ENCODE results near the gene EHD4.

EHD4 gene

GRCh38 chr15:41955100-41955499 is 17.3 kb downstream of the EHD4 start:
- no peak for DNase-seq

GRCh38 chr15:41954036-41954435 is 18.3 kb downstream of the EHD4 start:
- DNase-seq: no peak

DNA sequence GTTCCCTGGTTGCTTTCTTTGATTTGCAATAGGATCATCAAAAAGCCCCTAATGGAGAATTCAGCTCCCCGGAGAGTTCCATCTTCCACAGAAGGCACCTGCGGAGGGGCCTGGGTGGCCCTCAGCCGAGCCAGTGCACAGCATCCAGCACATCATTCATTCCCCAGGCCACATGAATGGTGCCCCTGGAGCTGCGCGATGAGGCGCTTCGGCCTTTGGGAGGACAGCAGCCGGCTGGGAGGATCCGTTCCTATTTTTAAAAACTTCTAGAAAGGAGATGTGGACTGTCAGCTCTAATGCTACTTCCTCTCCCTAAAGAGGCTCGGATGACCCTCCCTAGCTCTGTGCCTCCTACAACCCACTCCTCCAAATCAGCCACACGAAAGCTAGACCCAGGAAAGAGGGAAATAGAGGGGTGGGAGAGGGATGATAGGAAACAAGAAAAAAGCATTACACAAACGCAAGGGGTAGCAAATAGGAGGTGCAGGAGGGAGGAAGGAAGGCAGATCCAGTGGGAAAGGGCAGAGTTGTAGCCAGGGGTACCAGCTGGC is 20.3 kb downstream of the EHD4 start:
- DNase-seq: no peak

DNA sequence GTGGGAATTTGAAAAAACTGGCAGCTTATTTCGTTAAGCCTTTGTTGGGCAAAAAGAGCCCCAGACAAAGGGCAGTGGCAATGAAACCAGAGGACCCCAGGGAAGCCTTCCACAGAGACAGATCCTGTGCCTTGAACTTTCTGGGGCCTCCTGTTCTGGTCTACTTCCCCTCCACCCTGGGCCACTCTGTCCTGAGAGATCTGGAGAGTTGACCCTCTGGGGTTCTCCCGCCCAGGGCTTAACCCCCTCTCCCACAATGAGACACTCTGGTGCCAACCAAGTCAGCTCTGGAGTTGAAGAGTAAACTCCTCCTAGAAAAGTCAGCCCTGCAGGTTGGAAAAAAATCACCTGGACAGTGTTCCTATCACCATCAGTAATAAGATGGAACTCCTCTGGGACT is 20.8 kb downstream of the EHD4 start:
- DNase-seq: no peak

GRCh38 chr15:41950489-41950888 is 21.9 kb downstream of the EHD4 start:
- peak; percentile 47 for DNase-seq

DNA sequence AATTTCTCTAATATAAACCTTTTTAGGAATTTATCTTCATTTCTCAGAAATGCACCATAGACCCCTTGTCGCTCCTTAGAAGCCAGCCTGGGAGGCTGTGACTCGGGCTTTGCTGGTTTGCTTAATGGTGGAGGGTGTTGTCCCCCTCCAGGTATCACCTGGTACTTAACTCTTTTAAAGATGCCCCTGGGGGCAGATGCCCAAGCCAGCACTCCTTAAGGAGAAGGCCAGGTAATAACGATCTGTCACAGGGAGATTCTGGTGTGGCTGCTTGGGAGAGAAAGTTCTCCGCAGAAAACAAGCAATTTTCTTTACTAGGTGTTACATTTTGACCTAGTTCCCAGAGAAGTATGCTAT is 22.3 kb downstream of the EHD4 start:
- DNase-seq: peak; percentile 45

GRCh38 chr15:41949401-41950126 is 22.8 kb downstream of the EHD4 start:
- no peak for DNase-seq

- DNase-seq: no peak
Observed at GRCh38 chr15:41948490-41948889, 23.9 kb downstream of the EHD4 start.

GRCh38 chr15:41946970-41947369 is 25.4 kb downstream of the EHD4 start:
- no peak for DNase-seq

DNA sequence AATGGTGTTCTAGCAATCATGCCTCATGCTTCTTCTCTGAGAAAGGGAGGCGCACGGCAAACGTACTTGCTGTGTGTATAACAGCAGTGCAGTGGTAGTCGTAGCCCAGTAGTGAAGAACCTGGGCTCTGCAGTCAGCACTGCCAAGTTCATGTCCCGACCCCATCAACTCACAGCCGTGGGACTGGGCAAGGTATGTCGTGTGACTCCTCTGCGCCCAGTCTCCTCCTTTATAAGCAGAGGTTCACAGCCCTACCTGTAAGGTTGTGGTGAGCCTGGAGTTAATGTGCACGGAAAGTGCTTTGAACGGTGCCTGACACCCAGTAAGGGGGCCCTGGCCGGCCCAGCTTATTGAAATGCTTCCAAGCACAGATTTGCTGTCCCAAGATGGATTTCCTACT is 26.6 kb downstream of the EHD4 start:
- no peak for DNase-seq

GRCh38 chr15:41945221-41945620 is 27.1 kb downstream of the EHD4 start:
- DNase-seq: no peak

DNA sequence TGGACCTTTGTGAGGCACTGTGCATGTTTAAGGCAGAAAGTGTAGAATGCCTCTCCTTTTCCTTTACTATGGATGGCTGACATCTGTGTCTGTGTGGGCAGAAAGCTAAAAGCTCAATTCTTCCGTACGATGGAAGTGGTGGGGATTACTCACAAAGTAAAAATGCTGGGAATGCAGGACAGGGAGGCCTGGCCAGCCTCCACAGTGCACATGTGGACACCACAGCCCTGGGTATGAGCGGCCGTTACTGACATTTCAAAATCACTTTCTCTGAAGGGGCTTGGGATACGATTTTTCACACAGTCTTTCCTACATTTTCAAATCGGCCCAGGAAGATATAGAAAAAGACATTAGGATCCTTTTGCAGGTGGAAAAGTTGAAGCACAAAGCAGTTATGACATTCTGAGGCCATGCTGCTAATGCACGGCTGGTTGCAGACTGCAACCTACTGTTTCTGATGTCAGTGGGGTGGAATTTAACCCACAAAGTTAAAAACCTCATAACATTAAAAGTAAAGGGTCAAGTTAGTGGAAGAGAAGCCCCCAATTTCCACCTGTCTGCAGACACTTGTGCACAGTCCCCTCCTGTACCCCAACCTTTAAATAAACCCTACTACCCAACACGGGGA is 27.9 kb downstream of the EHD4 start:
- no peak for DNase-seq

DNA sequence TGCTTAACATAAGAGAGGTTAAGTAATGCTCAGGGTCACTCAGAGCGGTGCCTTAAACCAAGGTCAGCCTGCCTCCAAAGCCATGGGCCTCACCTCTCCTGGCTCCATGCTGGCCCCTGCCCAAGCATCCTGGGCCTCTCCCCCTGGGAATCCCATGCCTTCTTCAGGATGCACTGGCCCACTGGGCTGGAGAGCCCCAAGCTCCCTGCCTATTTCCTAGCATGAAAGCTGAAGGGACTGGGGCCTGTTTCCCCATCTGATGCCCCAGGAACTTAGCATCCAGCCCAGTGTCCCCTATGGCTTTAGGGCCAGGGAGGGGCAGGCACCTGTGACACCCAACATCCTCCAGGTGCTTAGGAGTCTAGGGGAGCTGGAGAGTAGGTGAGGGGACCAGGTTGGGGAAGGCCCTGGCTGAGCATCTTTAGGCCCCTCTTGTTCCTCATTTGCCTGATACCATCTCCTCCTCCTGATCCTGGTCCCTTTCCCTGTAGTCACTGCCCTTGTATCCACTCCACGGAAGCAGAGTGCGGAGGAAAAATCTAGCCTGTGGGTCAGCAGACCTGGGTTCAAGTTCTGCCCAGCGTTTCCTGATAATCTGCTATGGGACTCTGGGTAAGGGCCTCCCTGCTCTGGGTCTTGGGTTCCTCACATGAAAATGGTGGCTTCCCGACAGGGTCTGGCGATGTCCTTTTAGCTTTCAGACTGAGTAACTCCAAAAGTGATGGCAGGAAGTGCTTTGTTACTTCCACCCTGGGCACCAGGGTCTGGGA is 28.6 kb downstream of the EHD4 start:
- DNase-seq: no peak

DNA sequence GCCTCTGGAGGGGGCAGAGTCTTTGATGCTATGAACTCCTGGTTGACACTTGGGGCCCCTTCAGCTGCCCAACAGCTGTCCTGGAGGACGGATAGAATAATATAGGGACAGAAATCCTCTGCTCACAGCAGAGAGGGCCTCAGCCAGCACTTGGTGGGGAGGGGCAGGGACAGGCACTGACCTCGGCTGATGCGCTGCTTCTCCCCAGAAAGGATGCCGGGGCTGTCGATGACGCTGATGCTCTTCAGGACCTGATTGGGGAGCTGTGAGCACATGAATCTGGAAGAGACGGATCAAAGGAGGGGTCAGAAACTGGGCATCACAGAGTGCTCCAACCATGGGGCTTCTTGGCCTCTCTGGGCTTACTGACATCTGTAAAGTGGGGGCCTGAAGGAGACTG is 29.5 kb downstream of the EHD4 start:
- no peak for DNase-seq

DNA sequence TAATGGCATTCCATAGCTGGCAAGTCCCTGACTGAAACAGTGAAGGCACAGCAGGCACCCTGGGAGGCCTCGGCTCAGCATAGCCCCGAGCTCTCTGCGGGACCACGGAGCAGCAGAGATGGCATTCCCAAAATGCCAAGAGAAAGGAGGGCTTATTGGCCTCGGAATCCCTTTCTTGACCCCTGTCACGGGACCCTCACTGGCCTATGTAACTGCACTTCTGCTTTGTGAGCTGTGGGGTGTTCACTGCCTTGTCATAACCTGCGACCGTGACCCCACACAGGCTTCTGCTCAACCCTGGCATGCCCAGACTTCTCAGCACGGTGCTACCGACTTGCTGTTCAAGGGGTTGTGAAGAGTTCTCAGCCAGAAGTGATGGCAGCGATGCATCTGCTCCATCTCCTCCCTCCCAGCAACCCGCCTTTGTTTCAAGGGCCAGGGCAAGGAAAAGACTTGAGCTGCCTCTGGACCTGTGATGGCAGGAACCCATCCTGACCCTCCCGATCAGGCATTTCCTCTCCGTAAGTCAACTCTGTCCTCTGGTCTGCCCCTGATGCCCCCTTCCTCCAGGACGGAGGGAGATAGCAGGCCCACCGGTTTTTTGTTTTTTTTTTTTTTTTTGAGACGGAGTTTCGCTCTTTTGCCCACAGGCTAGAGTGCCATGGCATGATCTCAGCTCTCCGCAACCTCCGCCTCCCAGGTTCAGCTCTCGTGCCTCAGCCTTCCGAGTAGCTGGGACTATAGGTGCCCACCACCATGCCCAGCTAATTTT is 30.5 kb downstream of the EHD4 start:
- DNase-seq: no peak

GRCh38 chr15:41940441-41940857 is 31.9 kb downstream of the EHD4 start:
- no peak for DNase-seq

- DNase-seq: no peak
Observed at GRCh38 chr15:41939986-41940385, 32.4 kb downstream of the EHD4 start.

DNA sequence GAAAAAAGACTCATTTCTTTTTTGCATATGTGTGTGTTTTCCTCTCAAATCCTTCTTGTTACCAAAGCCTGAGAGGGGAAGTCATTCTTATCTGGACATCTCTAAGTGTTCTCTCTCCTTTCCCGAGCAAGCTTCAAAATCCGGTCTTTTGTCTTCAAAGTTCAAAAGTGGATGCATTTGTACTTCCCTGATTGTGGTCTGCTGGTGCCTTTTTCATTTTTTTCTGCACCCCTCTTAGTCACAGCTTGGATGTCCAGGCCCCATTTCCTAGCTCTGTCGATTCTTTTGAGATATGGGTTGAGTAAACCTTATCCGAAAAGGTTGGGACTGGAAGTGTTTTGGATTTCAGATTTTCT is 34.8 kb downstream of the EHD4 start:
- no peak for DNase-seq

DNA sequence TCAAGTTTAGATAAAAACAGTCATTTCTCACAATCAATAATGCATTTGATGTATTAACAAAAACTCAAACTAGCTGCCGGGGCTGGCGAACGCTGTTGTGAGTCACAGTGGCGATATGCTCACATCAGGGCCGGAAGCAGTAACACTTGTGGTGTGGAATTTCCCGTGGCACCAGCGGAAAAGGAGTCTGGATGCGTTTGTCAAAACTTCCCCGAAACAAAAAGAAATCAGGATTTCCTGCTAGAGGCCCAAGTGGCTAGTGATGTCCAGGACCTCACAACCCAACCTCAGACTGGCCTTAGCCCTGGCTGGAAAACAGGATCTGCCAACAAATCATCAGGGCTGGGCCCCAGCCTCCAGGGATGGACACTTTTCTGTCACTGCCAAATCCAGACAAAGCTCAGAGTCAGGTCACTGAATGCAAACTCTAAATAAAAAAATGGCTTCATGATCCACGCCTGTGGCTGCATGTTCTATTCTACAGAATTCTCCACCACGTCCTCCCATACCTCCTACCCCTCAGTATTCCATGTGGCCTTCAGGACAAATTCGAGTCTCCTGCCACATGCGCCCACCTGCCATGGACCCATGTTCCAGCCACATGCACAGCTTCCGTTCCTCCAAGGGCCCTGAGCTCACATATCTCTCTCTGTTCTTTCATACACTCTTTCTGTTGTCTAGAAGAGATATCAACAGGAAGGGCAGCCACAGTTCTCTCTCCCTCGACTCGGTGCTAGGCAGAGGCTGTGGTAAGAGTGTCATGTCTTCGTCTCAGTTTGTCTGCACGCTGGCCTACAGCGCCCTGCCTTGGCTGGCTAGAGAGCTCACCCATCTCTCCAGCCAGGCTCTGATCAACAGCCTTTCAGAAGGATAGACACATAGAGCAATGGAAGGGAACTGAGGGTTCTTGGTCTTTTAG is 35.4 kb downstream of the EHD4 start:
- DNase-seq: no peak

GRCh38 chr15:41936155-41936554 is 36.2 kb downstream of the EHD4 start:
- DNase-seq: no peak

DNA sequence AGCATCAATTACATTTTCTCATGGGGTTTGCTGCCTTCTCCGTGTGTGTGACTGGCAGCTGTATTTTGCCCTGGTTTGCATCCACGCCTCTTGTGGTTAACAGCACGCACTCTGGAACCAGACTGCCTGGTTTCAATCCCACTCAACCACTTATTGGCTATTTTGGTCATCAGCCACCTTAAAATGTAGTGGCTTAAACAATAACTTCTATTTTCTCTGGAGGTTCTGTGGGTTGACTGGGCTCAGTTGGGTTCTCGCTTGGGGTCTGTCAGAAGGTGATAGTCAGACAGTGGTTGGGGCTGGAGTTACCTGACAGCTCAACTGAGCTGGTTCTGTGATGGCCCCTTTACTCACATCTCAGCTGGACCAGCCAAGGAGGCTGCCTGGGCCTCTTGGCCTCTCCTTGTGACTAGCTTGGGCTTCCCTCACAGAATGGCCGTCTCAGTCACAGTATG is 36.8 kb downstream of the EHD4 start:
- DNase-seq: no peak

- DNase-seq: peak; percentile 5
Observed at GRCh38 chr15:41934843-41935242, 37.5 kb downstream of the EHD4 start.

All from NCI-H69 (cell line).